KOPT-K1 (cell line): Measurements from ENCODE around the gene LENEP.

Experiments
- H3K27ac ChIP-seq: fragments of 200-600 bp; sonication (generic); 2 replicates; pipeline ENCODE4 v1.5.1; 2016; ENCODE audit warnings: antibody characterized with exemption, mild to moderate bottlenecking, low read depth, low read length; ENCODE audit not compliant: poor library complexity, severe bottlenecking
- H3K36me3 ChIP-seq: fragments of 200-600 bp; sonication (generic); 2 replicates; pipeline ENCODE4 v1.5.1; 2017; ENCODE audit warnings: antibody characterized with exemption, mild to moderate bottlenecking, low read length, moderate library complexity; ENCODE audit not compliant: insufficient read depth
- H3K9me3 ChIP-seq: fragments of 200-600 bp; sonication (generic); 2 replicates; pipeline ENCODE4 v1.5.1; 2017; ENCODE audit warnings: antibody characterized with exemption, low read length, mild to moderate bottlenecking; ENCODE audit not compliant: insufficient read depth, poor library complexity, severe bottlenecking

Gene LENEP

GRCh38 chr1:154998818-154999570 is 5.6 kb downstream of the LENEP start:
- H3K36me3 ChIP-seq, result no peaks in the 10 kb centered on the region
- H3K27ac ChIP-seq, result no peak overlapping the region
- no peaks in the 10 kb centered on the region for H3K9me3 ChIP-seq

GRCh38 chr1:154999571-155000410 is 6.4 kb downstream of the LENEP start:
- H3K9me3 ChIP-seq, result no peaks in the 10 kb centered on the region
- H3K27ac ChIP-seq, result no peak overlapping the region
- no peaks in the 10 kb centered on the region for H3K36me3 ChIP-seq

- H3K27ac ChIP-seq, result no peak overlapping the region
- no peaks in the 10 kb centered on the region for H3K36me3 ChIP-seq
- H3K9me3 ChIP-seq, result no peaks in the 10 kb centered on the region
Observed at GRCh38 chr1:155000411-155000725, 7.0 kb downstream of the LENEP start.

GRCh38 chr1:155000726-155001424 is 7.5 kb downstream of the LENEP start:
- Histone ChIP-seq H3K27ac (no peak overlapping the region), H3K36me3 (no peaks in the 10 kb centered on the region), H3K9me3 (no peaks in the 10 kb centered on the region)

GRCh38 chr1:155001425-155001674 is 8.0 kb downstream of the LENEP start:
- Histone ChIP-seq H3K9me3 (no peaks in the 10 kb centered on the region), H3K36me3 (no peaks in the 10 kb centered on the region), H3K27ac (no peak overlapping the region)

GRCh38 chr1:155001675-155002463 is 8.5 kb downstream of the LENEP start:
- Histone ChIP-seq H3K27ac (no peak overlapping the region), H3K36me3 (no peaks in the 10 kb centered on the region), H3K9me3 (no peaks in the 10 kb centered on the region)

GRCh38 chr1:155002464-155003226 is 9.3 kb downstream of the LENEP start, which contains the start of gene ZBTB7B:
ZBTB7B (plus strand) TSS chr1:155002802; CDS start chr1:155014661, 11,859 bp downstream.
- no peak within 1 kb of the TSS for H3K27ac ChIP-seq
- no peaks in the 10 kb centered on the region for H3K9me3 ChIP-seq
- H3K36me3 ChIP-seq, result no peaks in the 10 kb centered on the region

GRCh38 chr1:155003227-155003765 is 9.9 kb downstream of the LENEP start:
- no peak overlapping the region for H3K27ac ChIP-seq
- H3K9me3 ChIP-seq, result no peaks in the 10 kb centered on the region
- no peaks in the 10 kb centered on the region for H3K36me3 ChIP-seq

- H3K9me3 ChIP-seq, result no peaks in the 10 kb centered on the region
- H3K27ac ChIP-seq, result no peak overlapping the region
- H3K36me3 ChIP-seq, result no peaks in the 10 kb centered on the region
Observed at GRCh38 chr1:155003766-155004351, 10.5 kb downstream of the LENEP start.

GRCh38 chr1:155004352-155005075 is 11.1 kb downstream of the LENEP start:
- no peaks in the 10 kb centered on the region for H3K36me3 ChIP-seq
- no peaks in the 10 kb centered on the region for H3K9me3 ChIP-seq
- no peak overlapping the region for H3K27ac ChIP-seq

- Histone ChIP-seq H3K27ac (no peak overlapping the region), H3K9me3 (no peaks in the 10 kb centered on the region), H3K36me3 (no peaks in the 10 kb centered on the region)
Observed at GRCh38 chr1:155005076-155006011, 12.0 kb downstream of the LENEP start.

GRCh38 chr1:155006601-155007101 is 13.3 kb downstream of the LENEP start:
- H3K9me3 ChIP-seq, result no peaks in the 10 kb centered on the region
- H3K36me3 ChIP-seq, result no peaks in the 10 kb centered on the region
- no peak overlapping the region for H3K27ac ChIP-seq
